Uterus (tissue), 2 donors: ENCODE data around the gene VAC14.

Experiments used
- CTCF ChIP-seq, 4 experiments: fragments of 200-600 bp in 2 of 4; fragments of 450-650 bp in 2 of 4; sonication (generic) in 2 of 4; IDR thresholded peaks; one replicate each; pipeline ENCODE4 v1.5.1; 2016 to 2019; ENCODE audit warnings: antibody characterized with exemption in 4 of 4, mild to moderate bottlenecking in 2 of 4, moderate library complexity in 1 of 4
- POLR2A ChIP-seq, 2 donors: fragments of 450-650 bp; IDR thresholded peaks; one replicate each; pipeline ENCODE4 v1.6.1; 2016; ENCODE audit warnings: antibody characterized with exemption in 2 of 2, mild to moderate bottlenecking in 1 of 2, moderate library complexity in 1 of 2

GRCh38 chr16:70704586-70704985 lies 96.4 kb downstream of the VAC14 start:
- TF ChIP-seq CTCF (IDR thresholded peaks at IDR 0.05) (no peak), POLR2A (IDR thresholded peaks at IDR 0.05) (no peak)
